Measurements from ENCODE around the gene CHST14. TPM values are rescaled to one million over a fixed set of nuclear protein-coding genes. Genes with fewer than 3 reads are reported as not detected.
A peak's percentile ranks its signal among the peaks of the same experiment; 100 is the strongest.
"Not testable (repeated sequence)": the region's sequence is repeated elsewhere in the genome, so short reads cannot be mapped to it uniquely, and the experiment has no call there.

CHST14 gene
- total RNA-seq, 1 experiment from 2014 or later = 29.3 TPM

DNA sequence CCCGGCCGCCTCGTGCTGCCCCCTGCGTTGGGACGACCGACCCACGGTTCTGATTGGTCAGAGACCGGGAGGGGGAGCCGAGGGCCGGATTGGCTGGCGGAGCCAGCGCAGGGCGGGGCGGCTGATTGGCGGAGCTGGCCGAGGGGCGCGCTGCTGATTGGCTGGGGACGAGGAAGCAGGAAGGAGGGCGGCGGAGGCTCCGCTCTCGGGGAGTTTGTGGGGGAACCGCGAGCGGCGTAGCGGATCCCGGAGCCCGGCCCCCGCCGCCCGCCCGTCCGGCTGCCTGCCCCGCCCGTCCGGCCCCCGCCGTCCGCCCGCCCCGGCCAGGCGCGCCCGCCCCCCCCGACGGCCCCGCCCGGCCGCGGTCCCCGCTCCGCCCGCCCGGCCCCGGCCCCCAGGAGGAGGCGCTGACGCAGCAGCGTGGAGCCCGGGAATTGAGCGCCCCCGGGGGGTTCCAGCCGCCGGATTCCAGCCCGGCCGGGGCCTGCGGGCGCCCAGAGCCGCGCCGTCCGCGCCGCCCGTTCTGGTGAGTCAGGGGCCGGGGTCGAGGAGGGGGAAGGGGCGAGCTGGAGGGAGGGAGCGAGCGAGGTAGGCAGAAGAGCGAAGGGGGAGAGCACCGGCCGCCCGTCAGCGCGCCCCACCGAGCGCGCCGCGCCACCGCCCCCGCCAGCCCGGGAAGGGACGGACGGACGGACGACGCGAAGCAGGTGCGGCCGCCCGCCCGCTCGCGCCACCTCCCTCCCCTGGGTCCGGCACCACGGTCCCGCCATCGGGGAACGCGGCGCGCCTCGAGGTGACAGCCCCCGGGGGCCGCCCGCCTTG lies 29.8 kb upstream of the CHST14 start, which contains the start of gene BAHD1:
BAHD1 (plus strand) TSS at position 211 of the 822 bp plus-strand sequence. CDS start 17,512 bp downstream, outside the sequence.
- peak; percentile 94 for DNase-seq (ENCODE audit: low read depth)

DNA sequence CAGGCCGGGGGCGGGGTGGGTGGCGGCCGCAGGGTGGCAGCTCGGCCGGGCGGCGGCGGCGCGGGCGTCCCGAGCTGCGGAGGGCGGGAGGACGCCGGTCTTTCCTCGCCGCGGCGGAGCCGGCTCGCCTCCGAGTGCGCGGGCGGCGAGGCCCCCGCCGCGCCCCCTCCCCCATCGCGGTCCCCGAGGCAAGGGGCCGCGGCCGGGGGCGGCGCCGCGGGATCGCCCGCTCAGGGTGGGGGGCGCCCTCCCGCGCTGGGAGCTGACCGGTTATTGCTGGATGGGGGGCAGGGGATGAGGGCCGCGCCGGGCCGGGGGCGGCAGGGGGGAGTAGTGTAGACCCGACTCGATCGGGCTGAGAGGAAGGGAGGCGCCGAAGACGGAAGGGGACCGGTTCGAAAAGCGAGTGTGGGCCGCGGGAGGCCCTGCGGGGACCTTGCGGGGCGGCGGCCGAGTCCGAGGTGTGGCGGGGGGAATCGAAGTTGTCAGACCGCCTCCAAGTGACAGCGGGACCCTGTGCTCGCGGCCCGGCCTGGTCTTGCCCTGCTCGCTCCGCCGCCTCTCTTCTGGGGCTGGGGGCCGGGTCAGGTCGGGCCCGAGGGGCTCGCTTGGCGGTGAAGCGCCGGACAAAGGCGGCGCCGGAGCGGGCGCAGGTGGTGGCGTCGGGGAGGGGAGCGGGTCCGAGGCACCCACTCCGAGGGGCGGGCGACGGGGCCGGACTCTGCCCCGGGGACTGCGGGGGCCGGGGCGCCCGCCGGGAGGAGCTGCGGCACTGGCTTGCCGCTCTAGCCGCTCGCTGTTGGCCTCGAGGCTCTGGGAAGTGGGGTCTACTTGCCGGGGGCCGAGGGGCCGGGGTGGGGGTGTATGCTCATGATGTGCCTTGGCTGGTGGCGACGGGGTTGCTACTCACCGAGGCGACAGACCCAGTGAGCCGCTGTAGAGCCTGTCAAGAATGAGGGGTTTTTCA lies 28.9 kb upstream of the CHST14 start:
- DNase-seq (ENCODE audit: low read depth) = no peak

DNA sequence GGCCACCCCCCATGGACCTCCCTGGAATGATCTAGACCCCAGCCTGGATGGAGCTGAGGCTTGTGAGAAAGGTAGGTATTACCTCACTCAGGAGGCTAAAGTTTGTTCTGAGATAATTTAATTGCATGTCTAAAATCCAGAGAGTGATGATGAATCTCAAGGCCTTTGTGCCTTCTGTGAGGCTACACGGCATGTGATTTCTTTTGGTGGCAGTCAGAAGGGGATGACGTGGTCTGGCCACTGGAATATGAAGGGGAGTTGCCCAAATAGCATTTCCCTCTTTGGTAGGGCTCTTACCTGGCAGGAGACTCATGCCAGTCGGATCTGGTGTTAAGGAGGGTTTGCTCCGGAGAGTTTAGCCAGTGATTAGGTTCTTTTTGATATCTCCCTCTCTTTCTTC lies 27.5 kb upstream of the CHST14 start:
- no peak for DNase-seq (ENCODE audit: low read depth)

DNA sequence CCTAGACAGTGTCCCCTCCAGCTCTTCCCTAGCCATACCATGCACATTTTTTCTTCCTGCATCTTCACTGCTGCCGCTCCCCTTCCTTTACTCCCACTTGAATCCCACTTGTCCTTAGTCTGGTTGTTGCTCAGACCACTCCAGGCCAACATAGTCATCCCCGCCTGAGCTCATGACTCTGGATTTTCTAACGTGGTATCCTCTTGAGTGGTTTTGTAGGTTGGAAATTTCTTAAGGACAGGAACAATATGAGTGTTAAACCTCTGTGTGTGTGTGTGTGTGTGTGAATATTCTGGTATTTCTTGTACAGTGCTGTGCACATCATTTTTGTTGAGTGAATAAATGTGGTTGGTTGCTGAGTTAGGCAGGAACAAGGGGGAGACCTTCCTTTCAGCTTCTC lies 26.9 kb upstream of the CHST14 start:
- no peak for DNase-seq (ENCODE audit: low read depth)

DNA sequence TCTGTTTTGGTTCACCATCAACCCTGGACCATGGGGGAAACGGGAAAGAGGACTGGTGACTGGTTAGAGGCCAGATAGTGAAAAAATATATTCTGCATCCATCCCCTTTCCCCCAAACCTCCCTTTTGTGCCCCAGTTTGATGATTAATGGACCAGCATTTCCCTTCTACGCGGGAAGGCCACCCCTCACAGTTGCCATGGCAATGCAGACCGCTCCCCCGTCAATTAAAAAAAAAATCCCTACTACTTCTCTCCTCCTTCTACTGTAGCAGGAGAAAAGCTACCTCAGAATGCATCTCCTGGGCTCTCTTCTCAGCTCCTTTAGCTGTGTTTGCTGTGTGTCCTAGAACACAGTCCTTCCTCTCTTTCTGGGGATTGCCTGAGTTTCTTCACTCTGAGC lies 26.0 kb upstream of the CHST14 start:
- no peak for DNase-seq (ENCODE audit: low read depth)

DNA sequence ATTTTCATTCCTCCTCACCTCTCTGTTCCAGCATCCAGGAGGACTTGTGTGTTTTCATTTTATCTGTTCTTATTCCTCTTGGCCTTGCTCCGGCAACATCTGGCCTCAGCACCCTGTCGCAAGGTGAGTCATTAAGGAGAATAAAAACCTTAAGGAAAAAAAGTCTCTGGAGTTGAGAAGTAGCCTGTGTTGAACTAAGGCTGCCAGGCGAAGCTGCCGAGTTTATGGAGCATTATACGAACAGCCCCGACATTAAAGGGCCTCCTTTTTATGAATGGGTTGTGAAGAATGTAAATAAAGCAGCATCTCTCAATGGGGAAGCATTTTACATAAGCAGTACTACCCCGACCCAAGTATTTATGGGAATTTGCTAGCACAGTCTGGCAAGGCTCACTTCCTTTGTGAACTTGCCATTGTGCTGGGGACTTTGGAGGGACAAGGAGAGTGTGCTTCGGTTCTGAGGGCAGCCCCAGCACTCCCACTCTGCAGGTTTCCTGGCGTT lies 25.3 kb upstream of the CHST14 start:
- no peak for DNase-seq (ENCODE audit: low read depth)

DNA sequence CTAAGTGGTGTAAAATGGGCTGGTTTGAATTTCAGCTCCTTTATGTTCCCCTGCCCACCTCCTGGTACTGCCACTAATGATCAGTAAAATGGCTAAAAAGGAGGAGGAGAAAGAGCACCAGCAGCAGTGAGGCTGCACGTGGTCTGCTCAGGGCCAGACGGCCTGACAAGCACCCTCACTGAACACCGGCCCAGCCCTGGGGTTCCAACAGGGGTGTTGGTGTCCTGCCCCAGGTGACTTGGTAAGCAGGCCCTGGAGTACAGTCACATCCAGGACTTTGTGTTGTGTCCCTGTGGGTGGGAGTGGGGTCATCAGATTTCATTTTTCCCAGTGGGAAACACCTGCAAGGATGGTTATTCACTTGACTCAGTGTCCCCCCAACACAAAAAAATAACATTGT lies 24.6 kb upstream of the CHST14 start:
- DNase-seq (ENCODE audit: low read depth) = no peak

DNA sequence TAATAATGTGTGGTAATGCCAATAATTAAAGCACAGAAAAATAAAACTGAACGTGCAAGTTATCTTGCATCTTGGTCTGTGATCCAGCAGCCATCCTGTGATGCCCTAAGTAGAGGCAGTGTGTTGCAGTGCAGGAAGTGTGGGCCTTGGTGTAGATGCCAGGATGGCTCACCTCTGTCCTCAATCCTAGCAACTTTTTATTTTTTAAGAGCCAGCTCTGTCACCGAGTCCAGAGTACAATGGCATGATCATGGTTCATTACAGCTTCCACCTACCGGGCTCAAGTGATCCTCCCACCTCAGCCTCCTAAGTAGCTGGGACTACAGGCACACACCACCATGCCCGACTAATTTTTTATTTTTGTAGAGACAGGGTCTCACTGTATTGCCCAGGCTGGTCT lies 22.4 kb upstream of the CHST14 start:
- no peak for DNase-seq (ENCODE audit: low read depth)

DNA sequence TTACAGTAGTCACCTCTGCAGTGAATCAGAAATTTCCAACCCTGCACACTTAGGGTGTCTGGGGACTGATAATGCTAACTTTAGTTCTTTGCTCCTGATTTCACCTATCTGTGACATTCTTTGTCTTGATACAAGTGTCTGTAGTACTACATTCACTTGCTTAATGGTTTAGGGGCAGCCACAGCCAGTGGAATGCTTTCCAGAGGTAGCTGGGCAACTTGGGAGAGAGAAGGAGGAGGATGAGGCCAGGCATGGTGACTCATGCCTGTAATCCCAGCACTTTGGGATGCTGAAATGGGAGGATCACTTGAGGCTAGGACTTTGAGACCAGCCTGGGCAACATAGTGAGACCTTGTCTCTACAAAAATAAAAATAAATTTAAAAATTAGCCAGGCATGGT lies 21.5 kb upstream of the CHST14 start:
- DNase-seq (ENCODE audit: low read depth) = peak; percentile 59

DNA sequence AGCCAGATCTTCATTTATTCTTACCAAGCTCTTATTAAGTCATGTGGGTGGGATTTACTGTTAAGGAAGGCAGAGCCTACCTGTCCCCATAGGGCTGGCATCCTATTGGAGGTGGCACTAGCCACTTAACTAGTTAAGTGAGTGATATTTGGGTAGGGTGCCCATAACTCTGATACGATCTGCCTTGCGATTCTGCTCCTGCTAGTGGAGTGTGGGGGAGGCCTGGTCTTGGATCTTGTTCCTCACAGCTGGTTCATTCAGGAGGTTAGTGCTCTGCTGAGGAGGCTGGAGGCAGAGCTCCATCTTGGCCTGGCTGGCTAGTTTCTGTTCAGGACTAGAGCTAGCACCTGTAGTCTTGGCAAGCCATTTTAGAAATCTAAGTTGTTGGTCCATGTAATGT lies 20.7 kb upstream of the CHST14 start:
- DNase-seq (ENCODE audit: low read depth) = no peak

DNA sequence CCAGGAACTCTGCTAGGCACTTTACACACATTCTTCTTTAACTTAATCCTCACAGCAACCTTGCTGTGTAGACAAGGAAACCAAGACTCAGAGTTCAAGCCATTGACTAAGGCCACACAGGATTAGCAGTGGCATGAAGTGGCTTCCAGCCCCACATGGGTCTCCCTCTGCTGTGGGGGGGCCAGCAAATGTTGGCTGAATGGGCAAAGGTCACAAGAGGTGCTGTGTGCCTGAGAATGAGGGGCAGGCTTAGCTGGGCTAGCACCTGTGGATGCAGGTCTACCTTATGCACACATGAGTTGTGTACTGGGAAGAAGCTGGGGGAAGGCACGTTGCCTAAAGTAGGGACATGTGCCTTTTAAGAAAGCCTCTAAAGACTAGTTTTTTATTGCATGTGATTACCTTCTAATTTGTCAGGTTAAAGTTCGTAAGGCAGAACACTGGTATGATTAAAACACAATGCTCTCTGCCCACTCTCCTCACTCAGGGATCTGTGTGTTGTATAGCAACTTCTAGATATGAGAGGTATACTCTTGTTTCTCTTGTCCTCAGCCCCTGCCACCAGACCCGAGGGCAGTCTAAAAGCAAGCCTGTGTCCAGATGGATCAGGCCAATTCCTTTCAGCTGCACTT lies 19.1 kb upstream of the CHST14 start:
- no peak for DNase-seq (ENCODE audit: low read depth)

DNA sequence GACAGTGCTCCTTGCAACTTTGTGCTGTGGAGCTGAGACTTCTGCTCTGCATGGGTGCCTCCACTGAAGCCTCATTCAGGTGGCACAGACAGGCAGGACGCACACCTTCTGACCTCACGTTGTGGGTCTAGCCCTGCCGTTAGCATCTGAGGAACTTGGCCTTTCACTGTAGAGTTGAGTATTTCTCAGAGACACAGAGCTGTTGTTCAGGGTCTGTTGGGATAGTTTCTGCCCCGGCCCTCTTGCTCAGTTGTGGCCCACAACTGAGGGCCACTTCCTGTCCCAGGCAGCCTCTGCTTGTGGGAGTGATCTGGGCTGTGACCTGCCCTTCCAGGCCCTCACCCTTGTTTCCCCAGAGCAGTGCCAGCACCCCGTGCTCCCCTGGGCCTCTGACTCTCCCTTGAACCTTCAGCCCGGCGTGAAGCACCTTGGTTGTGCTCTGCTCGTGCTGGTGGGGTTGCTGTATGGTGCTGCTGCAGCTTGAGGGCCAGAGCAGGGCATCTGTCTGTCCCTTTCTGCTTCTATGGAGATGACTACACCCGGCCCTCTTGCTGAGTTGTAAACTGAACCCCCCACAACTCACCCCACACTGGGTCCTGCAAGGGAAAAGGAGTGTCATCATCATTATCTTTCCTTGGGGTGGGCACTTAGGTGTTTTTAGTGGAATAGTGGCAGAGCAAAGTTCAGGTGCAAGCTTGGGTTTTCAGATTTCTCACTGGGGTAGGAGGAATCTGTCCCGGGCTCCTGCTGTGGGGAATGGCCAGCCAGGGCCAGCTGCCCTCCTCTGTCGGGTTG lies 18.3 kb upstream of the CHST14 start:
- DNase-seq (ENCODE audit: low read depth) = no peak

DNA sequence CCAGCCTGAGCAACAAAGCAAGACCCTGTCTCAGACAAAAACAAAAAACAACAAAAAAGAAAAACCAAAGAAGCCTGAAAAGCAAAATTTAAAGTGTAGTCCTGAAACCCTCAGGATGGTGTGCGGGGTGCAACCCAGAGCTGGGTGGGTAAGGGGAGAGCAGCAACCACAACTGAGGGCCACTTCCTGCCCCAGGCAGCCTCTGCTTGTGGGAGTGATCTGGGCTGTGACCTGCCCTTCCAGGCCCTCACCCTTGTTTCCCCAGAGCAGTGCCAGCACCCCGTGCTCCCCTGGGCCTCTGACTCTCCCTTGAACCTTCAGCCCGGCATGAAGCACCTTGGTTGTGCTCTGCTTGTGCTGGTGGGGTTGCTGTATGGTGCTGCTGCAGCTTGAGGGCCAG lies 16.8 kb upstream of the CHST14 start:
- not testable (repeated sequence) for DNase-seq (ENCODE audit: low read depth)

DNA sequence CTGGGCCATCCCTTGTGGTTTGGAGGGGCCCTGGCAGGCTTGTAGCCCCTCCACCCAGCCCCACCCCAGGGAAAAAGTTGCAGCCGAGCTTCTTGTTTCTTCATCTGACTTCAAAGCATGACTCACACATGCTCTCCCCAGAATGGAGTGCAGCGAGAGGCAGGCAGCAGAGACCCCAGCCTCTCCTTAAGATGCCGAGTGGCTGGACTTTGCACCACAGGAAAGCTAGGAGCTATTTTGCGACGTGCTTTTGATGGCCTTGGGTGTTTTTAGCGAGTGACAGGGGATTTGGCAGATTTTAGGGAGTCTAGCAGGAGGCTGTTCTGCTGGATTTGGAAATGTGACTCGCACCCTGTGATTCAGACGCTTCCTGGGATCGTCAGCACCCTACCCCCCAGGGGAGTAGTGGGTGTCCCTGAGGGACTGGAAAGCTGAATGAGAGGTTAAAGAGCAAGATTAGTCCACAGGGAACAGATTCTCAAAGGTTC lies 15.8 kb upstream of the CHST14 start:
- DNase-seq (ENCODE audit: low read depth) = peak; percentile 46

DNA sequence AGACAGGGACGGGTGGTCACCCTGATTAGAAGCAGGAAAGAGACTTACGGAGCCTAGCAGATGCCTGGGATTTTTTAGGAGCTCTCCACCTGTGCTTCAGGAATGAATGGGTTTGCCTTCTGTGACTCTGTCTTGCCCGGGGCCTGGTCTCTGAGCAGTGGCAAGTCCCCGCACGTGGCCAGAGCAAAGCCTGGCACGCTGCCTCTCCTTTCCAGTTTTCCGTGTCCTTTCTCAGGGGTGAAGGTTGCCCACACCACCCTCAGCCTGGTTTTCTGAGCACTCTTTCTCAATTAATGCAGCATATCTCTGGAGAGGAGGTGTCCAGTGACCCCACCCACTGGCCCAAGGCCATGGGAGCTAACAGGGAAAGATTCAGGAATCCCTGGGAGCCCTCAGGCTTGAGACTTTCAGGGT lies 14.5 kb upstream of the CHST14 start:
- no peak for DNase-seq (ENCODE audit: low read depth)

DNA sequence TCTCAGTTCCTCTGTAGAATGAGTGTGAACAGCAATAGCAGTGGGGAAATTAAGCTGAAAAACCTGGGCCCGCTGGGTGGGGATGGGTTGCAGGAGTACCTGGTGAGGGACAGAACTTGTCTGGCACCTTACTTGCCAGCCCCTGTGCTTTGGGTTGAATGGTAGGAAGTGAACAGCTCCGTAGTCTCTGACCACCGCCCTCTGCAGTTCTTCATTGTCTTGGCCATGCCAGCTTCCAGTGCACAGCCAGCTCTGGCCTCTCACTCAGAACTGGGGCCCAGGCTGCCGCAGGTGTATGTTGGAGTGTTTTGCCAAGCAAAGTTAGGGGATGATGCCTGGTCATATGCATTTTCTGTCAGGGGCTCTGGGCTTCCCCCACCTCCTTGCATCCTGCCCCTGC lies 14.0 kb upstream of the CHST14 start:
- DNase-seq (ENCODE audit: low read depth) = no peak

DNA sequence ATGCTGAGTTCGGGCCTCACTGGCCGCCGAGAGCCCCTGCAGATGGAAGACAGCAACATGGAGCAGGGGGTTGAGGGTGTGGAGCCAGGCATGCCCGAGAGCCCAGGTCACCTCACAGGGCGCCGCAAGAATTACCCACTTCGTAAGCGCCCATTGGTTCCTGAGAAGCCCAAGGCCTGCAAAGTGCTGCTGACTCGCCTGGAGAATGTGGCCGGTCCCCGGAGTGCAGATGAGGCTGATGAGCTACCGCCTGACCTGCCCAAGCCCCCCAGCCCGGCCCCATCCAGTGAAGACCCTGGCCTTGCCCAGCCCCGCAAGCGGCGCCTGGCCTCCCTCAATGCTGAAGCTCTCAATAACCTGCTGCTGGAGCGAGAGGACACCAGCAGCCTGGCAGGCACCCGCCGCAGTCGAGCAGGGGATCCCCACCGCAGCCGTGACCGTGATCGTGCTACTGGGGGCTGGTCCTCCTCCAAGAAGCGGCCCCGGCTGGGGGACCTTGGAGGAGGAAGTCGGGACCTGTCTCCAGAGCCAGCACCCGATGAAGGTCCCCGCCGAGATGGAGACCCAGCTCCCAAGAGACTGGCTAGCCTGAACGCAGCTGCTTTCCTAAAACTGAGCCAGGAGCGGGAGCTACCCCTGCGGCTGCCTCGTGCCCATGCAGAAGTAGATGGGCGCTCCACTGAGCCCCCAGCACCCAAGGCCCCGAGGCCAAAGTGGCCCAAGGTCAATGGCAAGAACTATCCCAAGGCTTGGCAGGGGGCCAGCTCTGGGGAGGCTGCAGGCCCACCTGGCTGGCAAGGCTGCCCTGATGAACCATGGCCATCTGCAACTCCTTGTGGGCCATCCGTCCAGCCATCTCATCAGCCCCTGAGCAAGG lies 12.1 kb upstream of the CHST14 start:
- DNase-seq (ENCODE audit: low read depth) = no peak

DNA sequence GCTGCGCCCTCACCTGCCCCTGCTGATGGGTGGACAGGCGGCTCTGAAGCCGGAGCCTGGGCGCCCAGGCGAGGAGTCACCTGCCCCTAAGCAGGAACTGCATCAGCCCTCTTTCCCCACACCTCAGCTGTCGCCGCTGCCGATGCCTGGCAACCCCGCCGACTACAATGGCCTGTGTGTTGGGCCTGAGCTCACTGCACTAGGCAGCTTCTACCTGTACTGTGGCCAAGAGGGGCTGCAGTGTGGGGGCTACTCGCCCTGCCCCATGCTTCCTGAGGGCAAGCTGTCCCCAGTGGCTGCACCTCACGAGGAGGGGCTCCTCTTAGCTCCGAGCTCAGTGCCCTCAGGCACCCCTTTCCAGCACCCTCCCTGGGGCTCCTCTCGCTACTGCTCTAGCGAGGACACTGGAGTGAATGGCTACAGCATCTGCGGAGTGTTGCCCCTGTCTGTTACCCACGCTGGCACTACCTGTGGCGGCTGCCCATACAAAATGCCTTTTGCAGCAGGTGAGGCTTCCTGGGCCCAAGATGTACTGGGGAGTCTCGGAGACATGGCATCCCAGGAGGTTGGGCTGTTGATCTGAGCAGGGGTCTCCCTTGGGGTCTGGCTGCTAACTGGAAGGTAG lies 11.3 kb upstream of the CHST14 start:
- DNase-seq (ENCODE audit: low read depth) = no peak

DNA sequence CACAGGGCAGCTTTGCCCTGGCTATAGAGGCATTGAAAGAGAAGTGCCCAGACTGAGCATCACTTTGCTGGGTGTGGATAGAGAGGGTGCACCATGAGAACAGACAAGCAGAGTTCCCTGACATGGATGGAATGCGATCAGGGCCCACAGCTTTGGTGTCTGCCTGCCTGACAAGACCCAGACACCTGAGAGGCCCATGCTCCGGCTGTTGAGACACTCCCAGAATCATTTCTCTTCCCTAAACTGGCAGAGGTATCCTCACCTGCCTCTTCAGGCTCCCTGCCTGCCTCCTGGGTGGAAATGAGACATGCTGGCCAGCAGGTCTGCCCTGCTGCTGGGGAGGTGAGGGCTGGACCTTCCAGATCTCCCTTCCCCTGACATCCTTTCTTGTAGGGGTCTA lies 10.4 kb upstream of the CHST14 start:
- no peak for DNase-seq (ENCODE audit: low read depth)

DNA sequence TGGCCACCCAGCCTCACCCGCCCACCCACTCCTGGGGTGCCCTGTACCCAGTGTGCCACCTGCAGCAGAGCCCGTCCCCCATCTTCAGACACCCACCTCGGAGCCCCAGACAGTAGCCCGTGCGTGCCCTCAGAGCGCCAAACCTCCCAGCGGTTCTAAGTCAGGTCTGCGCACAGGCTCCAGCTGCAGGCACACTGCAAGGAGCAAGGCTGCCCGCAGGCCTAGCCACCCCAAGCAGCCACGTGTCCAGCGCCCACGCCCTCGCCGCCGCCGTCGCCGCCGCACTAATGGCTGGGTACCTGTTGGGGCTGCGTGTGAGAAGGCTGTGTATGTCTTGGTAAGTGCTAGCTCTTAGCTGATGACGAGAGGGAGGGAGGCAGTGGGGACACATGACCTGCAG lies 8.8 kb upstream of the CHST14 start:
- no peak for DNase-seq (ENCODE audit: low read depth)
